Endothelial cell of umbilical vein (primary cell): ENCODE measurements around the gene PRKAG2. TPM values are rescaled to one million over a fixed set of nuclear protein-coding genes. Genes with fewer than 3 reads are reported as not detected.

Source experiments
- BruUV-seq: library from RNA; stranded (reverse); fragments of 400-500 nt; replicated peaks from 2 replicates; lab custom pipeline; 2021; lab: Mats Ljungman, UMichigan
- CTCF ChIA-PET: fragments of 300-600, 350-600 bp; sonication (Branson Sonifier 250); formaldehyde crosslinking; loops from one replicate; lab custom pipeline; 2021; ENCODE audit warnings: antibody characterized with exemption, inconsistent platforms; lab: Charles Lee
- POLR2A ChIA-PET: fragments of 300-600, 350-600 bp; sonication (Branson Sonifier 250); formaldehyde crosslinking; loops from one replicate; lab custom pipeline; 2021; ENCODE audit warnings: antibody characterized with exemption, inconsistent platforms; lab: Charles Lee
- DNase-seq: peaks from one replicate; pipeline ENCODE4 v3.0.0-alpha.2; 2011; ENCODE audit warnings: low read depth, low spot score
- FAIRE-seq: peaks from 2 replicates; lab custom pipeline; 2011; peaks lifted over from hg19 to GRCh38; lab: Jason Lieb, UNC
- H2AFZ ChIP-seq: 2 replicates; pipeline ENCODE4 v1.6.0; 2012; ENCODE audit warnings: low read depth, low read length, control low read depth, inconsistent platforms
- H3K27ac ChIP-seq: 2 replicates; pipeline ENCODE4 v1.5.1; 2011; ENCODE audit warnings: low read depth, mild to moderate bottlenecking, control low read depth, low read length, moderate library complexity; ENCODE audit not compliant: insufficient read depth
- H3K27me3 ChIP-seq, 2 experiments: 2 replicates each; pipeline versions ENCODE4 v1.6.0 to v1.6.1; 2011; ENCODE audit warnings: low read length in 2 of 2, mixed read lengths in 1 of 2; ENCODE audit not compliant: control insufficient read depth in 2 of 2, insufficient read depth in 2 of 2
- H3K36me3 ChIP-seq, 2 experiments: 2 replicates in 1 of 2; 3 replicates in 1 of 2; pipeline ENCODE4 v1.5.1; 2011; ENCODE audit warnings: low read length in 2 of 2, mild to moderate bottlenecking in 1 of 2, moderate library complexity in 1 of 2; ENCODE audit not compliant: control insufficient read depth in 2 of 2, insufficient read depth in 2 of 2; ENCODE audit errors: extremely low read depth in 1 of 2
- H3K4me1 ChIP-seq: 3 replicates; pipeline ENCODE4 v1.5.1; 2011; ENCODE audit warnings: mild to moderate bottlenecking, low read length; ENCODE audit not compliant: control insufficient read depth, insufficient read depth; ENCODE audit errors: extremely low read depth
- H3K4me2 ChIP-seq: 2 replicates; pipeline ENCODE4 v1.6.1; 2011; ENCODE audit warnings: low read length, control low read depth, mixed read lengths; ENCODE audit not compliant: insufficient read depth
- H3K4me3 ChIP-seq, 3 experiments: fragments of 200-600 bp in 1 of 3; sonication (generic), shearing (Covaris generic) in 1 of 3; replicated peaks in 1 of 3; 2 replicates each; pipeline ENCODE4 v1.5.1; 2011 to 2016; ENCODE audit warnings: control low read depth in 3 of 3, low read length in 3 of 3, mild to moderate bottlenecking in 2 of 3, inconsistent platforms in 1 of 3, low read depth in 1 of 3, moderate library complexity in 1 of 3; ENCODE audit not compliant: insufficient read depth in 1 of 3
- H3K79me2 ChIP-seq: 2 replicates; pipeline ENCODE4 v1.6.0; 2012; ENCODE audit warnings: low read length, inconsistent platforms; ENCODE audit not compliant: control insufficient read depth, insufficient read depth
- H3K9ac ChIP-seq: replicated peaks from 2 replicates; pipeline ENCODE3; 2011; ENCODE audit warnings: low read length, control low read depth; ENCODE audit not compliant: insufficient read depth; ENCODE audit errors: extremely low read depth
- H3K9me1 ChIP-seq: replicated peaks from 3 replicates; pipeline ENCODE4 v1.6.0; 2011; ENCODE audit warnings: mild to moderate bottlenecking, low read length; ENCODE audit not compliant: control insufficient read depth, insufficient read depth; ENCODE audit errors: extremely low read depth
- H3K9me3 ChIP-seq: replicated peaks from 2 replicates; pipeline ENCODE4 v1.5.1; 2012; ENCODE audit warnings: low read length, inconsistent platforms; ENCODE audit not compliant: control insufficient read depth, insufficient read depth
- H4K20me1 ChIP-seq: replicated peaks from 2 replicates; pipeline ENCODE3; 2011; ENCODE audit warnings: mild to moderate bottlenecking, low read length; ENCODE audit not compliant: control insufficient read depth, insufficient read depth; ENCODE audit errors: extremely low read depth
- EZH2 ChIP-seq: IDR thresholded peaks from 2 replicates; pipeline ENCODE4 v1.6.1; 2012; ENCODE audit warnings: borderline replicate concordance, low read depth, mild to moderate bottlenecking, moderate library complexity, low read length, inconsistent platforms; ENCODE audit not compliant: severe bottlenecking
- FOS ChIP-seq: IDR thresholded peaks from 2 replicates; pipeline ENCODE4 v1.6.1; 2011; ENCODE audit warnings: mild to moderate bottlenecking, low read length, moderate library complexity, borderline replicate concordance; ENCODE audit not compliant: insufficient read depth
- GATA2 ChIP-seq: IDR thresholded peaks from 2 replicates; pipeline ENCODE4 v1.7.0; 2011; ENCODE audit warnings: low read depth, mild to moderate bottlenecking, moderate library complexity, mixed read lengths, low read length; ENCODE audit not compliant: insufficient read length, insufficient read depth
- JUN ChIP-seq: IDR thresholded peaks from 2 replicates; pipeline ENCODE4 v1.6.1; 2011; ENCODE audit warnings: borderline replicate concordance, low read depth; ENCODE audit not compliant: insufficient read length, insufficient read depth
- MYC ChIP-seq: IDR thresholded peaks from one replicate; pipeline ENCODE4 v1.6.1; 2011; ENCODE audit warnings: mild to moderate bottlenecking, low read depth, low read length
- POLR2A ChIP-seq: IDR thresholded peaks from 2 replicates; pipeline ENCODE4 v1.6.1; 2012; ENCODE audit warnings: low read depth, mild to moderate bottlenecking, control low read depth, low read length
- POLR2AphosphoS5 ChIP-seq: IDR thresholded peaks from 2 replicates; pipeline ENCODE4 v1.6.1; 2012; ENCODE audit warnings: low read depth, mild to moderate bottlenecking, control low read depth, low read length, moderate library complexity; ENCODE audit not compliant: insufficient read depth
- dilution Hi-C: fragments of 300-500 bp; cut with MboI; formaldehyde crosslinking; loops from one replicate; pipeline ENCODE4 v1.15.0; 2019; ENCODE audit warnings: low sequenced_read_pairs; ENCODE audit not compliant: extremely low pct_ligation_motif_present
- intact Hi-C: fragments of 100-400 bp; cut with micrococcal nuclease; formaldehyde crosslinking; loops from one replicate; pipeline ENCODE4 v1.10.0; 2022
- polyA plus RNA-seq, 4 experiments: library from polyadenylated mRNA; depleted of rRNA in 3 of 4; stranded (reverse) in 3 of 4; unstranded in 1 of 4; fragments of >200 nt; gene quantifications; 2 replicates each; pipeline versions ENCODE4 v1.2.1 to v1.2.3, GENCODE V29; 2011 to 2012; ENCODE audit warnings: missing spikeins in 1 of 4
- total RNA-seq: library from RNA; stranded (reverse); gene quantifications from 2 replicates; pipeline ENCODE4 v1.2.3, GENCODE V29; 2021
- TF ChIP-seq, protein P1 (sequence below), 2 donors: IDR thresholded peaks; 1 replicate in 1 of 2; 2 replicates in 1 of 2; pipeline ENCODE4 v1.5.1; 2011; ENCODE audit warnings: low read length in 2 of 2, mild to moderate bottlenecking in 2 of 2, moderate library complexity in 2 of 2, control low read depth in 1 of 2, inconsistent platforms in 1 of 2, low read depth in 1 of 2; ENCODE audit not compliant: insufficient read depth in 1 of 2; ENCODE audit errors: extremely low read depth in 1 of 2
- TF ChIP-seq, protein P2 (sequence below): IDR thresholded peaks from 2 replicates; pipeline ENCODE4 v1.6.1; 2011; ENCODE audit not compliant: insufficient read depth, insufficient read length

The PRKAG2 gene
- total and polyA plus RNA-seq, 2 donors (not counting 3 experiments of a cell fraction or from before 2014, with no cell fraction given) = 19.3 to 51.5 TPM

DNA sequence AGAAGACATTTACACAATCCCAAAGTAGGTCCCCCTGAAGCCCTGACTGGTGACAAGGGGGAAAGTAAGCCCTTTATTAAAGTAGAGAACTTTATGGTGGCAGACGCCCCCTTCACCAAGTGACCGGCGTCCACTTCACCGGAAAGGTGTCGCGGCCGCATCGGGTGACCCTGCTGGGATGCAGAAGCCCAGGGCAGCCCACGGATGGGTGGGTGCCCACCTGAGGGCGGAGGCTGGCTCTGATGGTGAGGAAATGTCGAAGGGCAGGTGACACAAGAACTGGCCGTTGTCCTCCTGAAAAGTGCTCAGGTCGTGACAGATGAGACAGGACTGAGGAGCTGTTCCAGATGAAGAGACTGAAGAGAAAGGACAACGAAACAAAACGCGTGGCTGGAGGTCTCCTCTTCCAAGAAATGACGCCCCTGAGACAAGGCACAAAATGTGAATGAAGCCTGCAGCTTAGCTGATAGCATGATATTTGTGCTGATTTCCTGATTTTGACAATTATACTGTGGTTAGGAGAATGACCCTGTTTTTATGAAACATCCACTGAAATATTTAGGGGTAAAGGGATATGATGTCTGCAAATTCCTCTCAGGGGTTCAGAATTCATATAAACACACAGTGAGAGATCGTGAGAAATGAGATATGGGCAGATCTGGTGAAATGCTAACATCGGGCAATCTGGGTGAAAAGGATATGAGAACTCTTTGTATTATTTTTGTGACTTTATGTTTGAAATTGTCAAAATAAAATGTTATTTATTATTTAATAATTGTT lies 123.9 kb downstream of the PRKAG2 start:
- no peak for DNase-seq
- H3K4me3 ChIP-seq = no peak overlapping the region
- no peak overlapping the region for H3K4me2 ChIP-seq
- dilution Hi-C loops (no loop called here), intact Hi-C loops (no loop called here)
- no peak for FAIRE-seq
- H3K79me2 ChIP-seq = no peaks in the 10 kb centered on the region
- no peak overlapping the region for H3K27ac ChIP-seq
- ChIA-PET POLR2A (no interaction called here), CTCF (interaction anchor here (1.1 to 2.2 kb wide), 6 partner anchors 8 to 267 kb away, joined by 3 to 23 read pairs (median 8); no protein-coding TSS in a partner anchor)
- H3K36me3 ChIP-seq = no peaks in the 10 kb centered on the region
- H3K9ac ChIP-seq = no peak overlapping the region
- no peak overlapping the region for H2AFZ ChIP-seq
- BruUV-seq = no TSS peak
- H3K9me3 ChIP-seq = no peaks in the 10 kb centered on the region
- H3K27me3 ChIP-seq = no peaks in the 10 kb centered on the region
- H3K4me1 ChIP-seq = peaks cover 18% of the 10 kb centered on the region
- no peaks in the 10 kb centered on the region for H4K20me1 ChIP-seq
- TF ChIP-seq POLR2AphosphoS5 (no peak), JUN (no peak), MYC (no peak), FOS (no peak), GATA2 (no peak), EZH2 (no peak), POLR2A (no peak)
- TF ChIP-seq, protein P1, sequence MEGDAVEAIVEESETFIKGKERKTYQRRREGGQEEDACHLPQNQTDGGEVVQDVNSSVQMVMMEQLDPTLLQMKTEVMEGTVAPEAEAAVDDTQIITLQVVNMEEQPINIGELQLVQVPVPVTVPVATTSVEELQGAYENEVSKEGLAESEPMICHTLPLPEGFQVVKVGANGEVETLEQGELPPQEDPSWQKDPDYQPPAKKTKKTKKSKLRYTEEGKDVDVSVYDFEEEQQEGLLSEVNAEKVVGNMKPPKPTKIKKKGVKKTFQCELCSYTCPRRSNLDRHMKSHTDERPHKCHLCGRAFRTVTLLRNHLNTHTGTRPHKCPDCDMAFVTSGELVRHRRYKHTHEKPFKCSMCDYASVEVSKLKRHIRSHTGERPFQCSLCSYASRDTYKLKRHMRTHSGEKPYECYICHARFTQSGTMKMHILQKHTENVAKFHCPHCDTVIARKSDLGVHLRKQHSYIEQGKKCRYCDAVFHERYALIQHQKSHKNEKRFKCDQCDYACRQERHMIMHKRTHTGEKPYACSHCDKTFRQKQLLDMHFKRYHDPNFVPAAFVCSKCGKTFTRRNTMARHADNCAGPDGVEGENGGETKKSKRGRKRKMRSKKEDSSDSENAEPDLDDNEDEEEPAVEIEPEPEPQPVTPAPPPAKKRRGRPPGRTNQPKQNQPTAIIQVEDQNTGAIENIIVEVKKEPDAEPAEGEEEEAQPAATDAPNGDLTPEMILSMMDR (IDR thresholded peaks at IDR 0.05; ENCODE audit: extremely low read depth in 1 of 2, insufficient read depth in 1 of 2, low read depth in 1 of 2, low read length in 2 of 2) = no peak
- TF ChIP-seq, protein P2, sequence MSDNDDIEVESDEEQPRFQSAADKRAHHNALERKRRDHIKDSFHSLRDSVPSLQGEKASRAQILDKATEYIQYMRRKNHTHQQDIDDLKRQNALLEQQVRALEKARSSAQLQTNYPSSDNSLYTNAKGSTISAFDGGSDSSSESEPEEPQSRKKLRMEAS = no peak
- H3K9me1 ChIP-seq = no peaks in the 10 kb centered on the region
